ENCODE measurements around the gene PASD1.

The PASD1 gene

DNA sequence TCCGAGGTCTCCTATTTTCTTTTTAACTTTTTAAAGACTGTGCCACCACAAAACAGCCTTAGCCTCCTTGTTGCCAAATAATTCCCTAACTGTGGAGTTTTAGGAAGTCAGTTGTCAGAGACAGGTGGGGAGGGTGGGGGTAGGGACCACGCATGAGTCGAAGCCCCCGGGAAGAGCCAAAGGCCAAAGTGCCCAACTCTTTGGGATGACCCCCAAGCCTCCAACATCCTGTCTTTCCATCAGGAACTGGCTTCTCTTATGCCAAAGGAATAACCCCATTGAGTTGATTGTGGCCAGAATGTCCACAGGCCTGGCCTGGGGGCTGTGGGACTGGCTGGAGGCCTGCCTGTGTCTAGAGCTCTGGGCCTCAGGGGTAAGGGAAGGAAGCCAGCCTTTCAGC lies 137.6 kb downstream of the PASD1 start:
- TF ChIP-seq, protein P1, sequence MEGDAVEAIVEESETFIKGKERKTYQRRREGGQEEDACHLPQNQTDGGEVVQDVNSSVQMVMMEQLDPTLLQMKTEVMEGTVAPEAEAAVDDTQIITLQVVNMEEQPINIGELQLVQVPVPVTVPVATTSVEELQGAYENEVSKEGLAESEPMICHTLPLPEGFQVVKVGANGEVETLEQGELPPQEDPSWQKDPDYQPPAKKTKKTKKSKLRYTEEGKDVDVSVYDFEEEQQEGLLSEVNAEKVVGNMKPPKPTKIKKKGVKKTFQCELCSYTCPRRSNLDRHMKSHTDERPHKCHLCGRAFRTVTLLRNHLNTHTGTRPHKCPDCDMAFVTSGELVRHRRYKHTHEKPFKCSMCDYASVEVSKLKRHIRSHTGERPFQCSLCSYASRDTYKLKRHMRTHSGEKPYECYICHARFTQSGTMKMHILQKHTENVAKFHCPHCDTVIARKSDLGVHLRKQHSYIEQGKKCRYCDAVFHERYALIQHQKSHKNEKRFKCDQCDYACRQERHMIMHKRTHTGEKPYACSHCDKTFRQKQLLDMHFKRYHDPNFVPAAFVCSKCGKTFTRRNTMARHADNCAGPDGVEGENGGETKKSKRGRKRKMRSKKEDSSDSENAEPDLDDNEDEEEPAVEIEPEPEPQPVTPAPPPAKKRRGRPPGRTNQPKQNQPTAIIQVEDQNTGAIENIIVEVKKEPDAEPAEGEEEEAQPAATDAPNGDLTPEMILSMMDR (IDR thresholded peaks at IDR 0.05; ENCODE audit: control insufficient read depth, insufficient read depth, low read depth, low read length, missing control alignments): no peak
- H3K4me3 ChIP-seq (ENCODE audit: control insufficient read depth, low read depth, low read length): no peak overlapping the region
- DNase-seq (ENCODE audit: low read depth): no peak

DNA sequence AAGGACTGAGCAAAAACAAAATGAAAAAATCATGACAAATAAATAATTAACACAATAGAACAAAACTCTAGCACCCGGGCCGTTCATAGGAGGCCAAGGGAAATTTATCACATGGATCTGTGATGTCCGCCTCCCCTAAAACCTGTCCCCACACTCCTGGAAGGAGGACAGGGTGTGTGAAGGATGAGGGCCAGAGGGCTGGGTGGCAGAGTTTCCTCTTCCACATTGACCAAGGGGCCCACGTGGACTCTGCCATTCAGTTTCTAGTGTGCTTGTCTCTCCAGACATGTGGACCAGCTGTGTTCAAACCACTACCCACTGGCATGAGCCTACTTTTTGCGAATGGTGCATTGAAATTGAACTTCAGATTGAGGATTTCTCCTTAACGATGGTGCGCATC lies 138.1 kb downstream of the PASD1 start:
- no peak overlapping the region for H3K4me3 ChIP-seq (ENCODE audit: control insufficient read depth, low read depth, low read length)
- TF ChIP-seq, protein P1 (IDR thresholded peaks at IDR 0.05; ENCODE audit: control insufficient read depth, insufficient read depth, low read depth, low read length, missing control alignments): no peak
- DNase-seq (ENCODE audit: low read depth): no peak

- DNase-seq (ENCODE audit: low read depth): no peak
- no peak overlapping the region for H3K4me3 ChIP-seq (ENCODE audit: control insufficient read depth, low read depth, low read length)
- TF ChIP-seq, protein P1 (IDR thresholded peaks at IDR 0.05; ENCODE audit: control insufficient read depth, insufficient read depth, low read depth, low read length, missing control alignments): no peak
Observed at GRCh38 chrX:151702026-151702714, 138.7 kb downstream of the PASD1 start.

DNA sequence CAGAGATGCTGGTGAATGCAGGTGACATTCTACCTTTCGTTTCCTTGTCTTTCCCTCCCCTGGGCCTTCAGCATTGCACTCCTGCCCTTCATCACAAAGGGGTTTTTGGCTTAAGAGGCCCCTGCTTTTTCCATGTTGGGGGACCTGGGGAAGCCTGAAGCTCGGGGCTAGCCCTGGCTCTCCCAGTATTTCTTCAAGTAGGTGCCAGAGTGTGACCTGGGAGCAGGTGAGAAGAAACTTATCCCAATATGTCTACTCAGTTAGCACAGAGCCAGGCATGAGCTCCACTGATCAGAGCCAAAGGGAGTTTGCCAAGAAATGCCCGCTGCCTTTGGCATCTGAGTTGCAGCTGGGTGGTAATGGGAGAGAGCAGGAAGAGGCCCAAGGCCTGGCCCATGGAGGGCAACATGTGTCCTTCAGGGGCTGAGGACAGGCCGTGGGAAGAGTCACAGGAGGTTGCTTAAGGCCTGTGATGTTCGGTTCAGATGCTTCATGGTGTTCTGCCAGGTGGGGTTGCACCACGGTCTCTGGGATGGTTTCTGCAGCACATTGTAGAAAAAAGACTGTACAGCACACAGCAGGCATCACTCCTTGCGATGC lies 139.4 kb downstream of the PASD1 start:
- no peak overlapping the region for H3K4me3 ChIP-seq (ENCODE audit: control insufficient read depth, low read depth, low read length)
- TF ChIP-seq, protein P1 (IDR thresholded peaks at IDR 0.05; ENCODE audit: control insufficient read depth, insufficient read depth, low read depth, low read length, missing control alignments): no peak
- no peak for DNase-seq (ENCODE audit: low read depth)

DNA sequence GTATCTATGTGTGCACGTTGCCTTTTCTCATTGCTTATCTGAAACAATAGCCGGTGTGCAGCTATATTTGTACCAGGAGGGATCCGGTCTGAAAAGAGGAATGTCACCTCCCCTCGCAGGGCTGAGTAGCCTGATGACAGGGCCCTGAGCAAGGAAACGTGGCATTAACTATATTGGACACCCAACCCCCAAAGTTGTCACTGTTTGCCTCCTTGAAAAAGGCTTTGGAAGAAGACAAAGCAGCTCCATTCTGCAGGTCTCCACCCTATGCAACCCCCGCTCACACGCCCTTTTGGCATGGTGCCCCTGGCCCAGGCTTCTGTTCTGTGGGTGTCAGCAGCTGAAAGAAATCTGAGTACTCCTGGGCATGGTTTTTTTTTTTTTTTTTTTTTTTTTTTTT lies 140.0 kb downstream of the PASD1 start:
- no peak for DNase-seq (ENCODE audit: low read depth)

DNA sequence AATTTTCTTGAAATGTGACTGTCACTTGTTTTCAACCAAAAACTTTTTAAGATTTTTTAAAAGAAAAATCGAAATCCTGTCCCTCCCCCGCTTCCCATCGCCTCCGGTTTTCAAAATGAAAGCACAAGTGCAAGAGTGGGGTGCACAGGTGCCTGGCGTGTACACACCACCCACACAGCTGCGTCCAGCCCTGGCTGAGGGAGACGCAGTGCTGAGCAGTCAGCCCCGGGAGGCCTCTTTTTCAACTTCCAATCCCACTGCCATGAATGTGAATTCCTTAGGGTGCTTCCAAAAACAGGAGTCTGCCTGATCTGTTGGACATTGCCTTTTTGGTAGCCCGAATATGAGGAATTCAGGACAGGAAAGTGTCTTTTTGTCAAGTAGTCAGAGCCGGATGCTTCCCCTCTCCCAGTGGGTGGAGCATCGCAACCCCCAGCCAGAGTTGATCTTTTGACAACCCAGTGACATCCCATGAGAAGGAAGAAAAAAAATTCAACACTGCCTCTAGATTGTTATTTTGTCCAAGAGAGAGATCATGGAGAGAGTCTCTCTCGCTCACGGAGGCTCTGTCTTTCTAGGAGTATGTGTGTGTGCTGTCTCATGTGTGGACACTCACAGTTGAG lies 140.7 kb downstream of the PASD1 start:
- TF ChIP-seq, protein P1 (IDR thresholded peaks at IDR 0.05; ENCODE audit: control insufficient read depth, insufficient read depth, low read depth, low read length, missing control alignments): no peak
- no peak for DNase-seq (ENCODE audit: low read depth)
- H3K4me3 ChIP-seq (ENCODE audit: control insufficient read depth, low read depth, low read length): no peak overlapping the region

More for the DNA sequence above, 140.0 kb downstream of the PASD1 start:
- H3K4me3 ChIP-seq (ENCODE audit: control insufficient read depth, low read depth, low read length): no peak overlapping the region
- TF ChIP-seq, protein P1 (IDR thresholded peaks at IDR 0.05; ENCODE audit: control insufficient read depth, insufficient read depth, low read depth, low read length, missing control alignments): no peak

All from AG09309 (cell line).